Gastroesophageal sphincter (tissue), 3 donors: ENCODE results near the gene EMP1.

Source experiments
- CTCF ChIP-seq, 4 experiments: fragments of 200-600 bp in 2 of 4; fragments of 450-650 bp in 2 of 4; sonication (generic) in 1 of 4; IDR thresholded peaks; one replicate each; pipeline ENCODE4 v1.5.1; 2017 to 2019; ENCODE audit warnings: antibody characterized with exemption in 4 of 4, mild to moderate bottlenecking in 2 of 4, moderate library complexity in 2 of 4
- EP300 ChIP-seq: sonication (generic); formaldehyde crosslinking; IDR thresholded peaks from one replicate; pipeline ENCODE4 v1.6.1; 2017; ENCODE audit warnings: antibody characterized with exemption, mild to moderate bottlenecking
- POLR2A ChIP-seq, 2 donors: fragments of 450-650 bp; IDR thresholded peaks; one replicate each; pipeline ENCODE4 v1.6.1; 2017; ENCODE audit warnings: antibody characterized with exemption in 2 of 2, mild to moderate bottlenecking in 2 of 2, moderate library complexity in 1 of 2
- POLR2AphosphoS5 ChIP-seq: sonication (generic); formaldehyde crosslinking; IDR thresholded peaks from one replicate; pipeline ENCODE4 v1.6.1; 2017; ENCODE audit warnings: antibody characterized with exemption

- TF ChIP-seq CTCF (IDR thresholded peaks at IDR 0.05) (peak in 1 of 4 experiments; percentile 6), POLR2AphosphoS5 (no peak), POLR2A (IDR thresholded peaks at IDR 0.05) (no peak), EP300 (no peak)
Measured at GRCh38 chr12:13179211-13180074, 17.1 kb upstream of the EMP1 start.
